Measurements from ENCODE around the gene ISCA1.

GRCh38 chr9:86286278-86286677, 3.9 kb upstream of the ISCA1 start:
- TF ChIP-seq CTCF (IDR thresholded peaks at IDR 0.05) = no peak
- no peak for TF ChIP-seq POLR2AphosphoS5 (IDR thresholded peaks at IDR 0.05)
